Measurements from ENCODE around the gene GNGT1.

DNA sequence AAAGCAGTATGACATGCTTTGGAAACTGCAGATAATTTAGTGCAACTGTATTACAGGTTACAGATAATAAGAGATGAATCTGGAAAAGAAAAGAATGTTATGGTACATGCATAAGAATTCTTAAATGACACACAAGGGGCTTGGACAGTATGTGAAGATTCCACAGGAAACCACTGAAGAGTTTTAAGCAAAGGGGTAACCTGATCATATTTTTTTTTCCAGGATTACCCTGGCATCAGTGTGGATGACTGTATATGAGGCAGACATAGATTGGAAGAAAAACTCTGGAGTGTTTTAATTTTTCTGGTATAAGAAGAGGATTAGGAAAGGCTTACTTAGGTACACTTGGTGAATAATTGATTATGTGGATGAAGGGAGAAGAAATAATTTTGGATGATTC lies 23.9 kb upstream of the GNGT1 start:
- TF ChIP-seq BHLHE40 (IDR thresholded peaks at IDR 0.05; ENCODE audit: borderline replicate concordance), result no peak
- no peak for TF ChIP-seq HDGF (IDR thresholded peaks at IDR 0.05; ENCODE audit: borderline replicate concordance)
- no peak for TF ChIP-seq L3MBTL2 (conservative IDR thresholded peaks at IDR 0.05)
- no peak for TF ChIP-seq FOXK2 (IDR thresholded peaks at IDR 0.05)
- TF ChIP-seq ELF4 (IDR thresholded peaks at IDR 0.05), result no peak
- TF ChIP-seq ZNF384 (IDR thresholded peaks at IDR 0.05), result no peak
- TF ChIP-seq SP1 (IDR thresholded peaks at IDR 0.05), result no peak
- no peak for TF ChIP-seq FOXM1 (IDR thresholded peaks at IDR 0.05; ENCODE audit: borderline replicate concordance)
- TF ChIP-seq CTBP1 (IDR thresholded peaks at IDR 0.05; ENCODE audit: borderline replicate concordance), result no peak
- no peak for TF ChIP-seq FOXA1 (IDR thresholded peaks at IDR 0.05)

Data from HEK293T (cell line).